NCI-H2196 treated with DMSO at 0.1 percent for 48 hours (cell line): ENCODE results near the gene RTL5.
"Not testable (repeated sequence)": the region's sequence is repeated elsewhere in the genome, so short reads cannot be mapped to it uniquely, and the experiment has no call there.

ENCODE experiments used
- DNase-seq: peaks from one replicate; lab custom pipeline; 2025; ENCODE audit not compliant: unreplicated experiment; lab: John Stamatoyannopoulos, UW

RTL5 gene

GRCh38 chrX:72131317-72132294 is at the start of gene RTL5:
Gene RTL5 (minus strand): TSS chrX:72131915.
- DNase-seq, result peak; percentile 56

GRCh38 chrX:72180539-72180938 is 48.8 kb upstream of the RTL5 start:
- DNase-seq, result no peak

- no peak for DNase-seq
These were observed 45.3 kb upstream of the RTL5 start for GRCh38 chrX:72176981-72177380.

GRCh38 chrX:72176289-72176688 is 44.6 kb upstream of the RTL5 start:
- DNase-seq, result not testable (repeated sequence)

DNA sequence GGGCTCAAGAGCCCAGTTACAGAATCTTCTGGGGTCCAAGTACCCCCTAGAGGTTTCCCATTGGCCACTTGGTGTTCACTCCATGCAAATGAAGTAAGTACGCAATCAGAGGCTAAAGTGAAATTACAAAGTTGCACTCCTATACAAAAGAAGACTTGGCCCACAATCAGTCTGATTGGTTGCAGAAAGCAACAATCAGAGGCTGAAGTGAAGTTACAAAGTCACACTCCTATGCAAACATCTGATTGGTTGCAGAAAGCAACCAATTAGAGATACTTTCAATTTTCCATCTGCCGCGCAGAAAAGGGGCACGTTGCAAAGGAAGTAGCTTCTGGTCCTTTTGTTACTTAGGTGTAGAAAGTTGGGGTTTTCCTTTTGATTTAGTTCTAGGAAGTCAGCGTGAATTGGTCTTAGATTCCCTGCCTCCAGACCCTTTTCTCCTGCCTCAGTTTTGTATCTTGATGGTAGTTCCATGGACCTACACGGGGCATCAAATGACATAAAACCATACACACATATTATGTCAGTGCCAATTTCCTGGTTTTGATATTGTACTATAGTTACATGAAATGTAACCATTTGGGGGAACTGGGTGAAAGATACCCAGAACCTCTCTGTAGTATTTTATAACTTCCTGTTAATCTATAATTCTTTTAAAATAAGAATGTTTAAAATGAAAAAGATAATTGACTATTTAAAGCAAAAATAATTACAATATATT is 37.5 kb upstream of the RTL5 start:
- DNase-seq, result no peak

- no peak for DNase-seq
These were observed 33.8 kb upstream of the RTL5 start for GRCh38 chrX:72165551-72165950.

GRCh38 chrX:72159769-72160168 is 28.1 kb upstream of the RTL5 start:
- no peak for DNase-seq

DNA sequence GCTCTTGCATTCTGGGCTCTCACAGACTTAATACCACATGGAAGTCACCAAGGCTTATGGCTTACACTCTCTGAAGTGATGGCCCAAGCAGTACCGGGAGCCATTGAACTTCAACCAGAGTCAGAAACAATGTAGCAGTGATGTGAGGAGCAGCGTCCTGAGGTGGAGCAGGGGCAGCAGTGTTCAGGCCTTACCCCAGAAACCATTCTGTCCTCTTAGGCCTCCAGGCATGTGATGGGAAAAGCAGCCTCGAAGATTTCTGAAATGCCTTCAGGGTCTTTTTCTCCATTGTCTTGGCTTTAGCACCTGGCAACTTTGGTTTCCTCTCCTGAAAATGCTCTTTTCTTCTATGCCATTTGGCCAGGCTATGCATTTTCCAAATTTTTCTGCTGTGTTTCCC is 27.1 kb upstream of the RTL5 start:
- DNase-seq, result no peak

GRCh38 chrX:72146527-72146926 is 14.8 kb upstream of the RTL5 start:
- no peak for DNase-seq

GRCh38 chrX:72145181-72145580 is 13.5 kb upstream of the RTL5 start:
- DNase-seq, result no peak

DNA sequence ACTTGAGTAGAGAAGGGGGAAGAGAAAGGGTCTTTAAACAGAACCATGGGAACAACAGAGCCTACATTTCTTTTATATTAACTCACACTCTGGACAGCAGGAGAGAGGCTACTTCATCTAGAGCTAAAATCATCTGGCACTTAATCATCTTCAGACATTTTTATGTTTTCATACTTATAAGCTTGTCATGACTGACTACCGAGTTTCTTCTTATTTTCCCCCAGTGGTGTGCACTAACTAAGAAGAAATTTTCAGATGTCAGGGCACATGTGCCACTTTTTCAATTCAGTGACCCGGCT is 11.8 kb upstream of the RTL5 start:
- DNase-seq, result no peak

GRCh38 chrX:72142794-72143608 is 11.3 kb upstream of the RTL5 start:
- DNase-seq, result no peak

- DNase-seq, result peak; percentile 34
These were observed 10.5 kb upstream of the RTL5 start for GRCh38 chrX:72142094-72142793.

DNA sequence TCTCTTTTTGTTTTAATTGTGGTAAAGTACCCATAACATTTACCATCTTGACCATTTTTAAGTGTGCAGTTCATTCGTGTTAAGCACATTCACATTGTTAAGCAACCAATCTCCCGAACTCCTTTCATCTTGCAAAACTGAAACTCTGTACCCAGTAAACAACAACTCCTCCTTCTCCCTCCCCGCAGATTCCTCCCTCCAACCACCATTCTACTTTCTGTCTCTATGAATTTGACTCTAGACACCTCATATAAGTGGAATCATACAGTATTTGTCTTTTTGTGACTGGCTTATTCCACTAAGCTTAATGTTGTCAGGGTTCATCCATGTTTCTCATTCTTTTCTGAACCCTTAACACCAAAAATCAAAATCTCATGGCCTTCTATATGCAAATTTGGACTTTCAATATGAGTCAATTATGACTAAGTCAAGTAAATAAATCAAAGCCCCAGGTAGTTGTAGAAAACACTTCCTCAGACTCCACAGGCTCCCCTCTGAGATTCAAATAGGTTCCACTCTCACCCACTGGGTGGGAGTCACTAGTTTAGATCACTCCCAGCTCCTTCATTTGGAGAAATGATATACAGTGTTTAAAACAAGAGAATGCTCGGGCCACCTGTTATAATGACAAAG is 9.8 kb upstream of the RTL5 start:
- no peak for DNase-seq

GRCh38 chrX:72139538-72139937 is 7.8 kb upstream of the RTL5 start:
- no peak for DNase-seq

GRCh38 chrX:72137846-72138495 is 6.3 kb upstream of the RTL5 start:
- DNase-seq, result no peak

DNA sequence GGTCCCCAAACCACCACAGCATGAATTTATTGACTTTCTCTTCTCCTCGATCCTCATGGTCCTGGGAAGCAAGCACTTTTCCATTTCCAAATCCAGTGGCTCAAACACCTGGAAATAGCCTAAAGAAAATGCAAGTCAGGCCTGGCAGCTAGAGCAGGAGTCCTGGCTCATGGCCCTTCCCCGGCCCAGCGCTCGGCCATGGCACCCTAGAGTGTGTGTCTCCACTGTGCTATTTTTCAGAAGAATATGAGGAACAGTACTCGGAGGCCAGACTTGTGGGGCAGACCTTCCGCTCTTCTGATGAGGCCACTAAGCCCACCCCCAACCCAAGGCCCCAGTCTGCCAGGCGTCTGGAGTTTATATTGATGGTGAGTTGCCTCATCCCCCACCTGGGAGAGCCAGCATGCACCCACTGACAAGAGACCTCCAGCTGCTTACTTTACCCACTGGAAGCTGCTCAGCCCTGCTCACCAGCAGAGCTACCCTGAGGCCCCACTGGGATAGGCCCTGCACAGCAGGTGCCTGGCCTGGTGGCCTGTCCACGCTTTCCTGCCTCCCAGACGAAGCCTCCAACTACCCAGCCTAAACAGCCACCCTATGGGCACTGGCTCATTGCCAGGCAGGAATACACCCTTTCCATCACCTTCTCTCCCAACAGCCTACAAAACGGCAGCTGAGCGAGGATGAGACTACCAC is 2.3 kb upstream of the RTL5 start:
- no peak for DNase-seq

DNA sequence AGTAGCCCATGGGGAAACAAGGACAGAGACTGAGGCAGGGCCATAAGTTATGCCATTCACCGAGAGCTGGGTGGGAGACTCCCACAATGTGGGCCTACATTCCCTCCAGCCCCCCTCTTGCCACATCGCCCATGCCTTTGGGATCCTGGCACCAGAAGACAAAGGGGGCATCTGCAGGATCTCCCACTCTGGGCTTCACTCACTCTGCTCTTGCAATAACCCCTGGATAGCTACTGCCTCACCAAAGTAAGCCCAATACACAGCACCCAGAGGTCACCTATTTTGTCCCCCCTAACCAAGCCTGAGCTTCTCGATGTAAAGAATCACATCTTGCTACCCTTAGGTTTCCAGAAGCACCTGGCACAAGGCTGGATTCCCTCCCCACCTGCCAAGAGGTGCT is 741 bp upstream of the RTL5 start:
- DNase-seq, result no peak

DNA sequence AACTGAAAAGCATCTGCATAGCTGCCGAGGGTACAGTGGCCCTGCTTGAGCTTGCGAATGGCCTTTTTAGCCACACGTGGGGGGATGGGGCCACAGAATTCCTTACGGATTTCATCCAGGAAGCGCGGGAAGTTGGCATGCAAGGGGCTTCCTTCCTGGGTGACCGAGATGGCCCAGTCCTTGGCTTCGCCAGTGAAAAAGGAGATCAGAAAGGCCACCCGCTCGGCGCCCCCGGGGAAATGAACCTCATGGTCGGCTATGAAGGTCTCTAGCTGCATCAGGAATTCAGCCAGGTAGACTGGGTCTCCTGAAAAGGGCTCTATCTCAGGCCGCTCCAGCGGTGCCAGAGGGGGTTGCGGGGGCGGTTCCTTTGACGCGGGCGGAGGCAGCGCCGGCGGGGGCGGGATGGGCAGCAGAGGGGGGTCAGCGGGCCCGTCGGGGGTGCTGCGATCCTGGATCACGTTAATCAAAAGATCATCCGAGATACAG is 909 bp downstream of the RTL5 start:
- DNase-seq, result no peak
